COLO829 (cell line): Measurements from ENCODE around the gene TMEM143.
"Not testable (repeated sequence)": the region's sequence is repeated elsewhere in the genome, so short reads cannot be mapped to it uniquely, and the experiment has no call there.

Experiments used
- DNase-seq: peaks from one replicate; pipeline ENCODE4 v3.0.0; 2012; ENCODE audit warnings: low spot score

The TMEM143 gene

DNA sequence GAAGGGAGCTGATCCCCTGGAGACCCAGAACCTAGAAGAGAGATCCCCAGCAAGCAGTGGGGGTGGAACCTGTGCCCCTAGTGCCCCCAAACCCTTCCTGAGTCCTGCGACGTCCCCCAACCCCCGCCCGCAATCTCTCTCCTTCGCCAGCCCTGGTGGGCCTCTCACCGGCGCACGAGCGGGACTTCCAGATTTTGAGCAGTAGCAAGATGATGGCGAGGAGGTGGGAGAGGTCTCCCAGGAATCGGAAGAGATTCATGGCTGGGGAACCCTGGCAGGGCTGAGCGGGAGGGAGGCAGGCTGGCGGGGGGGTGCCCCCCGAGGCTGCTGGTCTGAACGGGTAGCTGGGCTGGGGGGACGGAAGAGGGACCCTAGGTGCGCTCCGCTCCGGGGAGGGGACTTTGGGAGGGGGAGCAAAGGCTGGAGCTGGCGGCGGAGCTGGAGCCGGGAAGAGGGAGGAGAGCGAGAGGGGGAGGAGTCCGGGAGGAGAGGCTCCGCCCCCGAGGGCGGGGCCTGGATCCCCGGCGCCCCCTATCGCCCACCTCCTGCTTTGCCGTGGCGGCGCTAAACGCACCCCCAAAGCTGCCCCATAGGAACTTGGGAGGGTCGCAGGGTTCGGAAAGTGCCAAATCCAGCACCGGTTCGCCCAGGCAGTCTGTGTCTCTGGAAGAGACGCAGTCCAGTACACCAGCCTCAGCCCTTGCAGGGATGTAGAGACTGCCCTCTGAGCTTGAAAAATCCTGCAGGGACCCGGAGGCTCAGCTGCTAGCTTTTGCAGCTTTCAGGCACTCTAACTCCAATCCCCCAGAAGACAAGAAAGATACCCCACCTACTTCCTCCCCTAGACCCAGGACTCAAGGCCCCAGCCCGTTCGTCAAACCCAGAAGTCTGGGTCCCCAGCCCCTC lies 27.6 kb upstream of the TMEM143 start, which contains the start of gene KDELR1:
Gene KDELR1 (minus strand): TSS at position 452 of the 906 bp plus-strand sequence. CDS start 193 bp downstream, at position 259.
- peak; percentile 79 for DNase-seq

DNA sequence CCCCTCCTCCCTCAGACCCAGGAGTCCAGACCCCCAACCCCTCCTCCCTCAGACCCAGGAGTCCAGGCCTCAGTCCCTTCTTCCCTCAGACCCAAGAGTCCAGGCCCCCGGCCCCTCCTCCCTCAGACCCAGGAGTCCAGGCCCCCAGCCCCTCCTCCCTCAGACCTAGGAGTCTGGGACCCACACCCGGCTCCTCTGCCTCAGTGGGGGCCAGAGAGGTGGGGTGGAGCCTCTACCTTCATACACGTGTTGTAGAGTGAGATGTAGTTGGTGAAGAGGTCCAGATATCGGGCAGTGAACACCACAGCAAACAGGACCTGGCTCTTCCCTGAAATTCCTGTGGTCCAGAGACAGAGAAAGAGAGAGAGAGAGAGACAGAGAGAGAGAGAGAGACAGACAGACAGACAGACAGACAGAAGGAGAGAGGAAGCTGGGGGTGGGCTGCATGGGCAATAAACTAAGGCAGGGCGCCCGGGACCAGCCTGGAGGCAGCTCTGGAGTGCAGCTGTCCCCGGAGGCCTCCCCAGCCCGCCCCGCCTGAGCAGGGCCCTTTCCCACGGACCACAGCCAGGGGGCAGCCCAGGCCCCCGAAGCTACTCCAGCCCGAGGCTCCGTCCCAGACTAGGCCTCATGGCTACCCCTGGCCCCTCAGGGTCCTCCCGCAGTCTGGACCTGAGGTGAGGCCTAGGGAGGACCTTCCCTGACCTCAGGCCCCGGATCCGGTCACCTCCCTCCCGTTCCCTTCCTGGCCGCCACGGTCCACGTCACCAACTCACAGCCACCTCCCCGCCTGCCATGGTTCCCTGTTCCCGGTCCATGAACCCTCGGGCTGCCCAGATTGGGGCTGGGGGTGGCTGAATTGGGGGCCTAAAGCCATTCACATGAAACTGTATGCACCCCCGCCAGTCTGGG lies 26.7 kb upstream of the TMEM143 start:
- no peak for DNase-seq

DNA sequence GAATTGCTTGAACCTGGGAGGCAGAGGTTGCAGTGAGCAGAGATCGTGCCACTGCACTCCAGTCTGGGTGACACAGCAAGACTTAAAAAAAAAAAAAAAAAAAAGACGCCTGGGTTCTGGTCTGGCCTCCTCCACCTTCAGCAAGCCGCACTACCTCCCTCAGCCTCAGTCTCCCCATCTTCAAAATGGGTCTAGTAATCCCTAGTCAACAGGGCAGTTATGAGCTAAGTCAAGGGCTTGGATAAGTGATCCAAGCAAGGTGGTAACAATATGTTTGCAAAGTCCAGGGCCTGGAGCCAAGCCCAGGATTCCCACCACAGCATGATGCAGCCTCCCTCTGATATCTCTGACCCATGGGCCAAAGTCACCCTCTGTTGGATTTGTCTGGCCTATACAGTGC lies 23.2 kb upstream of the TMEM143 start:
- DNase-seq = no peak

DNA sequence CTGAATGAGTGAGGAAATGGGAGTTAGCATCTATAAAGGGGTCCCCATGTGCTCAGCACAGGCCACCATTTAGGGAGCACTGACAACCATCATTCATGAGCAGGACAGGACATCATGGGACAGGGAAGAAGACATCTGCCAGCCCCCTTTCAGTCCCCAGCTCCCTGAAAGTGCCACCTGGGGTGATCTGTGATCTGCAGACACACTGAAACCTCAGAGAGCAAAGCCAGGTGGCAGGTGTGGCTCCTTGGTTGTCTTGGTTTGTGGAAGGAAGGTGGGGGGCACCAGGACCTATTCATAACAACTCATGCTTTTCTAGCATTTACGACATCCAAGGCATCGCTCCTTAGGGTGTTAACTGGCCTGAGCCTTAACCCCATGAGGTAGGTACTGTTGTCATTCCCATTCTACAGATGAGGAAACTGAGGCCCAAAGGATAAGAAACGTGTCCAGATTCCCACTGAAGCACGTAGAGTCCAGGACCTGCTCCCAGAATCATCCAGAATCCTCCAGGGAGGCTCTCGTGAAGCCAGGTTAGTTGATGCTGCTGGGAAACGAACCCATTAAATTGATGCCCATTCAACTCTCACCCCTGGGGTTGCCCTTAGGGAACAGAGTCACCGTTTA lies 21.8 kb upstream of the TMEM143 start:
- no peak for DNase-seq

DNA sequence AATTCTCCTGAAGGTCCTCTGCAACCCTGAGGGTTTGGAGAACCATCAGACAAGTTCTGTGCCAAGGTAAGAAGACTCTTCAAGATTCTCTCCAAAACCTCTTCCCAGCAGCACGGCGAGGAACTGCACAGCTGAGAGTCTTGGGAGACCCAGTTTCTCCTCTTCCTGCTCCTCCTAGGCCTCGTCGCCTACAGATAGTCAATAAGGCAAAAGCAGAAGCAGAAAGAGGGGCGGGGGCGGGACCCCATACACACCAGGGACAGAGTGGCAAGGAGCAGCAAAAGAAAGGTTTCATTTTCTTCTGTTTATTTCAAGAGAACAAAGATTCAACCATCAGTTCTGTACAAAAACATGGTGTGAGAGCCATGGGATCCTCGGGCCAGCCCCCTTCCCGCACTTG lies 18.5 kb upstream of the TMEM143 start:
- DNase-seq = no peak

DNA sequence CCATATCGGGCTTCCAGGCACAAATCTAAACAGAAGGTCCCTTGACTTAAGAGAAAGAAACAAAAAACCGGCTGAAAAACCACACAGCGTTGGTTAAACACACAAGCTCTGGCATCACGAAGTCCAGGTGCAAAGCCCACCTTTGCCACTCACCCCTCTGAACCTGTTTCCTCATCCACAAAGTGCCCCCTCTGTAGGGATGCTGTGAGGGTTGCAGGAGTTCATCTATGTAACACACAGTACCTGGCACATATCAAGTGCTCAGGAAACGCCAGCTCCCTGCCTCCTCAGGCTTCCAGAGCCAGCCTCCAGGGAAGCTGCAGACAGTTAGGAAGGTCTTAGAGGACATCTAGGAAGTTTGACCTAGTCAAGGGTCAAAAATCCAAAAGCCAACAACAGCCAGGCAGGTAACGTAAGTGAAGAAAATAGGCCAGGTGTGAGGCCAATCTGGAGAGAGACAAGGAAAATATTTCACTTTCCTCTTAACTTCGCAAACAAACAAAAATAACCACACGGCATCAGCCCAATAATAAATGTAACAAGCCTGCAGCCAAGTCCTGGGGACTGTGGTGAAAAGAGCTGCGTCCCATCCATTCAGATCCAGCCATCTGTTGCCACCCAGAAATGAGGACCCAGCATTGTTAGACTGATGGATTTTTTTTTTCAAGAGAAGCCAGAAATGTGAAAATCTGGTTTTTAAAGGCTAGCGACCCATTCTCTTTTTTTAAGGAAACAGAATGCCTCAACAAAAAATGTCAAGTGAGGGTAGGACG lies 17.6 kb upstream of the TMEM143 start:
- no peak for DNase-seq

DNA sequence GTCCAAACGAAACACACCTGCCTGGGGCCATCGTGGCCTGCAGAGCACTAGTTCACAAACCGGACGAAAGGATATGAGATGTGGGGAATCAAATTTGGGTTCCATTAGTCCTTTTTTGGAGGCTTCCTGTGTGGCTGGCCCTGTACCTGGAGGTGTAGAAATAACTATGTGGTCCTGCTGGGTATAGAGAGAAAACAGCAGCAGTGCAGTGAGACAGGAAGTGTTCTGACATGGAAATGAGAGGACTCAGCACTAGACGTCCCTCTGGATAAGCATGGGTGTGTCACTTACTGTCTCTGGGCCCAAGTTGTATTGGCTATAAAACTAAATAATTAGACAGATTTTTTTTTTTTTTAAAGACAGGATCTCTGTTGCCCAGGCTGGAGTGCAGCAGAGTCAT lies 15.3 kb upstream of the TMEM143 start:
- DNase-seq = no peak

DNA sequence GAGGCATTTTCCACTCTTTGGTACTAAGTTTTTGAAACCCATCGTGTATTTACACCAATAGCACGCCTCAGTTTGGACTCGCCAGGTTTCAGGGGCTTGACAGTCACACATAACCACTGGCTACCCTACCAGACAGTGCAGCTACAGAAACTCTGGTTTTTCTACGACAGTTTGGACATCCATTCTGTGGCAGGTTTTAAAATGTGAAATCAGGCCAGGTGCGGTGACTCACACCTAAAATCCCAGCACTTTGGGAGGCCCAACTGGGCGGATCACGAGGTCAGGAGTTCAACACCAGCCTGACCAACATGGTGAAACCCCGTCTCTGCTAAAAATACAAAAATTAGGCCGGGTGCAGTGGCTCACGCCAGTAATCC lies 14.4 kb upstream of the TMEM143 start:
- no peak for DNase-seq

DNA sequence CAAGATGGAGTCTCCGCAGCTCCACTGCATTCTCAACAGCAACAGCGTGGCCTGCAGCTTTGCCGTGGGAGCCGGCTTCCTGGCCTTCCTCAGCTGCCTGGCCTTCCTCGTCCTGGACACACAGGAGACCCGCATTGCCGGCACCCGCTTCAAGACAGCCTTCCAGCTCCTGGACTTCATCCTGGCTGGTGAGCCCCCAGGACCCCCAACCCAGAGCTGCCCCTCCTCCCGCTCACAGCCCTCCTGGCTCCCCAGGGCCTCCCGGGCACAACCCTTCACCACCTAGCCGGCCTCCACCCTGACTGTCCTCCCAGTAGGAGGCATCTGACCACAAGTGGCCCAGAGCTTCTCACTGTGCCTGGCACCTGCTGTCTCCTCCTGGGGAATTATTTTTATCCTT lies 9.8 kb upstream of the TMEM143 start:
- DNase-seq = no peak

DNA sequence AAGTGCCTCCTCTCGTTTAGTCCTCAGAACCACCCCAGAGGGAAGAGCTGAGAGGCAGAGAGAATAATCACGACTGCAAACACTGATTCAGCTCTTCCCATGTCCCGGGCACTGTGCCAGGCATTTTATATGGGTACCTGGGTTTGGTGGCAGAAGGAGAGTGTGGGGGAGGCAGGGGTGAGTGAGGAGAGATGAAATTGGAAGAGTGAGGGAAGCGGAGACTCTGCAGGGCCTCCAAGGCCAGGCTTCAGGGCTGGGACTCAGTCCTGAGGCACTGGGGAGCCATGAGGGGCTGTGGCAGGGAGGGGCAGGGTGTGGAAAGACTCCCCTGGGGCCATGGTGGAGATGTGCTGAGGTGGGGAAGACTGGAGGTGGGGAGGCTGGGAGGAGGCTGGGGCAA lies 9.2 kb upstream of the TMEM143 start:
- DNase-seq = no peak

DNA sequence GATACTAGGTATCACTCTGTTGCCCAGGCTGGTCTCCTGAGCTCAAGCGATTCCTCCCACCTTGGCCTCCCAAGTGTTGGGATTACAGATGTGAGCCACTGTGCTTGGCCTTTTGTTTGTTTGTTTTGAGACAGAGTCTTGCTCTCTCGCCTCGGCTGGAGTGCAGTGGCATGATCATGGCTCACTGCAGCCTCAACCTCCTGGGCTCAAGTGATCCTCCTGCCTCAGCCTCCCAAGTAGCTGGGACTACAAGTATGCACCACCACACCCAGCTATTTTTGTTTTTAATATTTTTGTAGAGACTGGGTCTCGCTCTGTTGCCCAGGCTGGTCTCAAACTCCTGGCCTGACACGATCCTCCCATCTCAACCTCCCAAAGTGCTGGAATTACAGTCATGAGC lies 8.0 kb upstream of the TMEM143 start:
- not testable (repeated sequence) for DNase-seq

DNA sequence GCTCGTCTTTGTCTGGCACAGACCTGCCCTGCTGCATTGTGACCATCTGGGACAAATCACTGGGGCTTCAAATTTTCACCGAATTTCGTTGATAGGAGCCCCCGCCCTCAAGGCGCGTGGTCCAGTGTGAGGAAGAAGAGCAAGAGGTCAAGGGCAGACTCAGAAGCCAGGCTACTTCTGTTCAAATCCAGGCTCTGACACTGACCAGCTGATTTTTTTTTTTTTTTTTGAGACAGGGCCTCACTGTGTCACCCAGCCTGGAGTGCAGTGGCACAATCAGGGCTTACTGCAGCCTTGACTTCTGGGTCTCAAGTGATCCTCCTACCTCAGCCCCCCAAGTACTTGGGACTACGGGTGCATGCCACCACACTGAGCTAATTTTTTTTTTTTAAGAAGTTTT lies 7.6 kb upstream of the TMEM143 start:
- DNase-seq = no peak

DNA sequence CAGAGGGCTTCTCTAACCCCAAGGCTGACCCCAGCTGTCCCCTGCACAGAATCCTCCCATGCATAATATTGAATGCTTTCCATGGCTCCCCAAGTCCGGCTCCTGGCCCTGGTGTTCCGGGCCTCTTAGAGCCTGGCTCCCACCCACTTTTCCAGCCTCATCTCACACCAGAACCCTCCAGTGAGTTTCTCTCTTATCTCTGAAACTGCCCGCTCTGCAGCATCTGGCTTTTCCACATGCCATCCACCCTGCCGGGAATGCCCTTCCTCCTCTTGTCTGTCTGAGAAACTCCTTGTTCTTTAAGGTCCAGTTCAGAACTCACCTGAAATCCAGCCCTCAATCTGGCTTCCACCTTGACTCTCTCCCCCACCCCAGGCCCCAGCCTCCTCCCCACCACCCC lies 7.2 kb upstream of the TMEM143 start:
- no peak for DNase-seq

DNA sequence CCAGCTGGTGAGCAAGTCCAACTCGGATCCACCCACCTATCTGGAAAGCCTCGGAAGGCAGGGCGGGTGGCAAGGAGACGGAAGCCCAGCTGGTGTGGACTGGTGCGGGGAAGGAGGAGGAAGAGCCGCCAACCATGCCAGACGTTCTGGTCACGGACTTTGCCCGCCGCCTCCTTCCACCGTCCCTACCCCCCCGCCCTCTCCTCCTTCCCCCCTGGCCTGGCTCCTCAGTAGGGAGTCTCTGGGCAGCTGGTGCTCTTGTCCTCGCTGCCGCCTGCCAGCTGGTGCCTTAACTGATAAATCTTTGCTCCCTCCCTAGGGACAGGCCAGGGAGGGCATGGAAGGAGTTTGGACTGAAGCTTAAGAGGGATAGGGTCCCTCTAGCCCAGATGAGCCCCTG lies 5.2 kb upstream of the TMEM143 start:
- DNase-seq = no peak

DNA sequence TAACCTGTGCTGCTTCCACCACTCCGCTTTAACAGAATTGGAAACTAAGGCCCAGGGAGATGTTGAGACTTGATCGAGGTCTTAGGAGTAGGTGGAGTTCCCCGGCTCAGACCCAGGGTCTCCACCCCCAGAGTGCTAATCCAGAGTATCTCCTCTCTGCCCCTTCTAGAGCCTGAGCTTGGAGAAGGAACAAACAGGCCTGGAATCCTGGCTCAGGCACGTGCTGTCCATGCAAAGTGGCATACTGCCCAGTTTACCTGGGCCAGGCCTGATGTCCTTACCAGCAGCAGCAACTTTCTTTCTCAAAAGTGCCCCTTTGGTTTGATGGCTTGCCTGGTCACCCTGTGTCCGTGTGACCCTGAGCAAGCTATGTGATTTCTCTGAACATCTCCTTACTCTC lies 4.1 kb upstream of the TMEM143 start:
- DNase-seq = no peak

DNA sequence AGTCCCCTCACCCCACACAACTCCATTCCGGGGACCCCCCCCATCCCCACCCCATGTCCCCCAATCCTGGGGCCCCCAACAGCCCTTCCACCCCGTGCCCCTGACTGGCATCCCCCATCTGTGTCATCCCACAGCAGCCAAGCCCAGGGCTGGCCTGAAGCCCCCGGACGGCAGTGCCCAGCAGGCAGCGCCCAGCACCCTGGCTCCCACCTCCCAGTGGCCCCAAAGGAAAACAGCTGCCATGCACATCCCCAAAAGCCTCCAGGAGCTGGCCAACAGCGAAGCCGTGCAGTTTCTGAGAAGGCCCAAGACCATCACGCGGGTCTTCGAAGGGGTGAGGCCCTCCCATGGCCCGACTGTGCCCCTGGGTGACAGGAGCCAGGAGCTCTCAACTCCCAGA lies 1.9 kb upstream of the TMEM143 start:
- no peak for DNase-seq

DNA sequence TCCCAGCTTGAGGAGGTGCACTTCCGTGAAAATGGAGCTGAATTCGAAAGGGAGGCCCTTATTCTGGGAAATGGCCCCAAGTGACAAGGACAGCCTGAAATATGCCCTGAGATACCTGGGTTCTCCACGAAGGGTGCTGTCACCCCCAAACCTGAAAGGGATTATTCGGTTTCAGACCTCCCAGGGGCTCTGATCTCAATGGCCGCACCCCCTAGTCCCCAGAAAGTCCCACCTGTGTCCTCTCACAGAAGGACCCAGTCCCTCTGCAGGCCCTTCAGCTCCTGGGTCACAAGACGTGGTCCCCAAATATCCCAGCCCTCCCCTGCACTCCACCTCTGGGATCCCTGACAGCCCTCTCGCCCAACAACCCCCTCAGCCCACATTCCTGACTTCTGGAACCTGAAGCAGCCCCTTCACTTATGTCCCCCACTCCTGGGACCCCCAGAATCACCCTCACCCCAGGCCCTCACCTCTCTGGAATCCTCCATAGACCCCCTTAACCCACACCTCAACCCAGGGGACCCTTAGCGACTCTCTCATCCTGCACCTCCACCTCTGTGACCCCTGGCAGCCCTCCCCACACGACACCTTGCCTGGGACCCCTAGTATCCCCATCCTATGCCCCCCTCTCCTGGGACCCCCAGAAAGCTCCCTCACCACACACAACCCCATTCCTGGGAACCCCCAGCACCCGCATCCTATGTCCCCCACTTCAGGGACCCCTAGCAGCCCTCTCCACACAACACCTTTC lies 1.0 kb upstream of the TMEM143 start:
- no peak for DNase-seq

DNA sequence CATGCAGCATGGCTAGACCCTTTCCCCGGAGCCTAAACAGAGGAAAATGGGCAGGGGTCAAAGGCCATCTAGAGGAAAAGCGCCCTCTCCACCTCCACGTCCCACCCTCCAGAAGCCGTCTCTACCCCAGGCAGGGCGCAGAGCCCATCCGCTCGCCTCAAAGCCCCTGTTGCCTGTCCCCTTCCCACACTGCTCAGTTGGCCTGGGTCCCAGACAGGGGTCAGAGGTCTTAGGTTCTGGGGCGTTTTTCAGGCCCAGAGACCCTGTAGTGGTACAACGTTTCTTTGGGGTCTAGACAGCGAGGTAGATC lies 285 bp downstream of the TMEM143 start:
- DNase-seq = no peak

DNA sequence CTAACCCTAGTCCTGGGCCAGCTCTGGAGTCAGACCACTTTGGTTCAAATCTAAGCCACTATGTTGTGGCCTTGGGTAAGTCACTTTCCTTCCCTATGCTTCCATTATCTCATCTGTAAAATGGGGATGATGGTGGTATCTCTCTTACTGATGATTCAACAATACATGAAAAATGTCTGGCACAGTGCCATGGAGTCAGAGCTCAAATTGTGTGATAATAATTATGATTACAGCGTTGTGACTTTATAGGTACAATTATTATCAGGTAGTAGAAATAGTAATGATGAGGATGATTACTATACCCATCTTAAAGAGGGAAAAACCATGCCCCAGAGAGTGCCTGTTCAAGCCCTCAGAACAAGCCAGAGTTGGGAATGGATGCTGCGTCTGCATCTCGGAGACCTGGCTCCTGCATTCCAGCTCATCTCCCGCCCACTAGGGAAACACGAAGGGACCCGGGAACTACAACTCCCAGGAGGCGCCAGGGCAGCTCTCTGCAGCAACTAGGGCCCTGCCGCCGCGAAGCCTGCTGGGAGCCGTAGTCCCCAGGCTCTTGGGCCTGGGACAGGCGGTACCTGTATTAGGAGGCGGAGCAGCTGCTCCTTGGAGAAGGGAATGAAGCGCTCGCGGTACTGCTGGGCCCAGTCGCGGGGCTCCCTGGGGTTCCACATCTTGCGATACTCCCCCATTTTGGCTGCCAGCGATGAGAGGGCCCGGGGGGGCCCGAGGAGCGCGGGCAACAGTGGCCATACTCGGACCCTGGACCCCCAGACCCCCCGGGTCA lies 832 bp downstream of the TMEM143 start:
- DNase-seq = peak; percentile 89

DNA sequence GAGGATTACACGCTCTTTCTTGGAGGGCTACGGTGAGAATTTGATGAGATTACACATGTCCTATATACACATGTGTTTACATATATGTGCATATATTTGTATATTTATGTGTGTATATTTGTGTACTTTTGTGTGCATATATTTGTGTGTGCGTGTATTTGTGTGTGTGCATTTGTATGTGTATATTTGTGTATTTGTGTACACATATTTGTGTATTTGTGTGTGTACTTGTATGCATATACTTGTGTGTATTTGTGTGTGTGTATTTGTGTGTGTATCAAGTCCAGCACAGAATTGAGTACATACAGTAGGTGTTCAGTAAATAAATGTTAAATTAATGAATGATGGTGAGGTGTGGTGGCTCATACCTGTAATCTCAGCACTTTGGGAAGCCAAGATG lies 1.8 kb downstream of the TMEM143 start:
- no peak for DNase-seq
